ENCODE measurements around the gene GLS. TPM values are rescaled to one million over a fixed set of nuclear protein-coding genes. Genes with fewer than 3 reads are reported as not detected.
A peak's percentile ranks its signal among the peaks of the same experiment; 100 is the strongest.
"Not testable (repeated sequence)": the region's sequence is repeated elsewhere in the genome, so short reads cannot be mapped to it uniquely, and the experiment has no call there.

GLS gene
- total RNA-seq: 110 and 122 TPM in 2 replicates

DNA sequence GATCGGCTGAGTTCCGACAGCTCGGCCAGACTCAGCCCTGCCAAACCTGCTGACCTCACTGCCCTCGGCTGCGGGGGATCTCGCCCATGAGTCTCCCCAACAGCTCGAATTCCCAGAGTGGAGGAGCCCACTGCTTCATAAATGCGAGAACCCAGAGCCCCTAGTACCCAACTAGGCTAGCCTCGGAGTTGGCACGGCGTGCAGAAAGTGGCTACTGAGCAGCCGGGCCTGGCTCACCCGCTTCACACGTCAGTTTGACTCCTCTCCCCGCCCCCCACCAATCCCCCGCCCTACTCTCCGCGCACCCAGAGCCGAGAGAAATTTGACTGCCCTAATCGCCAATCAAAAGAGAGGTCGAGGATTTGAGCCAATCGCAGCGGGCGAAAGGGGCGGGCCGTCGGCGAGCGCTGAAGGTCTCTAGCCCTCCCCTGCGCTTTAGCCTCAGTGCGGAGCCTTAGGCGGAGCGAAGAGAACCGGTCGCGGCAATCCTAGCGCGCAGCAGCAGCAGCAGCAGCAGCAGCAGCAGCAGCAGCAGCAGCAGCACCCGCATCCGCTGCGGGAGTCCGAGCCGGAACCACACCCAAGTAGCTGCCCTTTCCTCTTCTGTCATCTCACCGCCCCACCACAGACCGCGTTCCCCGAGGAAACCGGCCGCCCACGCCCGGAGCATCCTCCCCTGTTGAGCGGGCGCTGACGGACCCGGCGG, at the start of gene GLS:
TSS of gene GLS (plus strand) at position 444 of the 706 bp plus-strand sequence. CDS start 264 bp downstream, outside the sequence.
- peak; percentile 78 for DNase-seq (ENCODE audit: extremely low read depth, low read depth, low spot score)

DNA sequence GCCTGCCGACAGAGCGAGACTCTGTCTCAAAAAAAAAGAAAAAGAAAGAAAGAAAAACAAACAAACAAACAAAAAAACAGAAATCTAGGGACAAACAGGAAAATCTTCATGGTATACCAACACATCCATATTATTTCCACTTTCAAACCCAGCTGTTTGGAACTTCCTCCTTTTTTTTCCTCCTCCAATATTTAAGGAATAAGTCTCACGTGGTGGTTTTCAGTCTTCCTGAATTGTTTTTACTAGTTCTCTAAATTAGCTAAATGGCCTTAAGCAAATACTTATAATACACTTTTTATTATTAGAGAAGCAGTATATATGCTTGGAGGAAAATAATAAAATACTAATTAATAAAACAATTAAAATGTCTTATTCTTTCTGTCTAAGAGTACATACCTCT, 48.7 kb upstream of the GLS start:
- no peak for DNase-seq (ENCODE audit: extremely low read depth, low read depth, low spot score)

DNA sequence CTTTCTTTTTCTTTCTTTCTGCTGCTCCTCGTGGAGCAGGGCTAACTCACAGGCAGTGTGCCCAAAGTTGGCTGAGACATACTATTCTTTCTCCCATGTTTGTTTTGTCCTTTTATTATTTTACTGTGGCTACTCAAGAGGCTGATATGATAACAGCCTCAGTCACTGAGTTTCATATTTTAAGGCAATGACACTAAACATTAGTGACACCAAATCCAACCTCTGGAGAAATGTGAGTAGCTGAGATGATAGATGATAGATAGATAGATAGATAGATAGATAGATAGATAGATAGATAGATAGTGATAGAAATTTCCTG, 45.8 kb upstream of the GLS start:
- DNase-seq (ENCODE audit: extremely low read depth, low read depth, low spot score): no peak

DNA sequence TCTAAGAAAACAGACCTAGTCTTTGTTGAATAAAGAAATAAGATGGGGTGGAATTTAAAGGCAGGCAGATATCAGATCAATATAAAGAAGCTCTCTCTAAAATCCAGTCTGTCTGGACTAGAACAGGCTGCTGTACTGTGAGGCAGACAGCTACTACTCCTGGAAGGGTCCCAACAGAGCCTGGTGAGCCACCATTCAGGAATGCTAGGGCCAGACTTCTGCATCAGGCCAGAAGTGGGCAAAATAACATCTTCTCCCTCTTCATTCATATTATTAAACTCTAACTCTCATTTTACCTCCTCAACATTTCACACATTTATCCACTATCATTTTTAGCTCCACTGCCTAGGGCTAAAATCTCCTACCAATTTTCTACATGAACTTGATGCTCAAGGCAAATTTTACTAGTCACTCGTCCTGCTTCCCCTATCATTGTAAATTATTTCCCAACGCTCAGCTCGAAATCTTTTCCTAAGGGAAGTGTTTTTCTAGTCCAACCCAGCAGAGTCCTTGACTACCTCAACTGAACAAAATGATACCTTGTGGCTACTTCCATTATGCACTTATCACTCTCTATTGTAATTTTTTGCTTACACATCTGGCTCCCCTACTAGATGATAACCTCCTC, 45.2 kb upstream of the GLS start:
- no peak for DNase-seq (ENCODE audit: extremely low read depth, low read depth, low spot score)

DNA sequence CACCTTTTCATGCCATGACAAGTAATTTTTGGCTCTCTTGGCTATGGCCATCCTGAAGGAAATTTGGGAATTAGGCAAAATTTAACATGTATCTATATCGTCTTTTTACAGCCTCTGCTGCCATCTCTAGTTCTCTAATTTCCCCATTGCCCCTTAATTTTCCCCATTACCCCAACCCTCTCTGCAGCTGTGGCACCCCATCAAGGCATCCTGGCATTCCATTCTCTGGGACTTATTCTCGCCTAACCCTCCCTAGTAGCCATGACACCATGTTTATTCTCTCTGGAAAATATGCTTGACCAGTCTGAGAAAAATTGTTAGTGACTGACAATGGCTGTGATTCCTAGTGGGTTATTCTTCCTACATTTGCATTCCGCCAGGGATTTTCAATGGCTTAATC, 43.9 kb upstream of the GLS start:
- no peak for DNase-seq (ENCODE audit: extremely low read depth, low read depth, low spot score)

DNA sequence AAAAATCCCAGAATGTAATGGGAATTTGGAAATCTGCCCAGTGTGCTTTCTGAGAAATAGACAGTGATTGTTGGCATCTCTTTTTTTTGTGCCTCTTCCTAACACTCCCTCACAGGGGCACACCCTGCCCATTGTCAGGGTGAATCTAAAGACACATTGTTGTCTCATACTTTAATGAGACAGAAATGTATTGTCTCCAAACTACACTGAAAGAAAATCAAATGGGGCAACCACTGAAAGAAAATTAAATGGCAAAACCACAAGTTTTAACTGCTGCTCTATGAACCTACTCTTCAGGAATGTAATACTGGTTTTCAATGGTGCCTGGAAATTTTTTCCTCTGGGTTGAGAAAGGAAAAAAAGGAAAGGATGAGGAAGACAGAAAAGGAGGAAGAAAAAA, 43.2 kb upstream of the GLS start:
- DNase-seq (ENCODE audit: extremely low read depth, low read depth, low spot score): no peak

DNA sequence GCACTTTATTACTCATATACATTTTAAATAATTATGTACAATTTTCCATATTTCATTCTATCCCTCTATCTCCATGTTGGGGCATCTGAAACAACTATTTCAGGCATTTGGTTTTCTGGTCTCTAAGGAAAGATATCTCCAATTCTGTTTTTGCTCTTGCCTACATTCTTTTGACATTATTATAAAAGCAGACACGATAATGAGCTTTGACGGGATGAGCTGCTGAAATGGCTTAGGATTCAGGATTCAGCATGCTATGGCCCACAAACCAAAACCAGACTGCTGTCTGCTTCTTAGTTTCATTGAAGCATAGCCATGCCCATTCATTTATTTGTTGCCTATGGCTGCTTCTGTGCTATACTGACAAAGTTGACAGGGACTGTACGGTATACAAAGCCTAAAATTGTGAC, 42.7 kb upstream of the GLS start:
- no peak for DNase-seq (ENCODE audit: extremely low read depth, low read depth, low spot score)

DNA sequence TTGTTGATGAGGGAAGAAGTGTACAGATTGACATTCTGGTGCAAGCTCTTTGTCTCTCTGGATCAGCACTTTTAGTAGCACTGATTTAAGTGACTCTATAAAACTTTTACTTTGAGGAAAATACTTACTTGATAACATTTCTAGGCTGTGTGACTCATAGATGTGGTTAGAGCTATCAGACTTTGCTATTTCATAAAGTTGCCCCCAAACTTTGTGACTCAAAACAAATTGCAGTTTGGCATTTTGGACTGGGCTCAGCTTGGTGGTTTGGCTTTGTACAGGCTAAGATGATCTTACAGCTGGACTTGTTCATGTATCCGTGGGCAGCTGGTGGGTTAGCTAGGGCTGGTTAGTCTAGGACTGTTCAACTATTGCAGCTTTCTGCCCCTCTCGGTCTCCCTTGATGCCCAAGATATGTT, 42.1 kb upstream of the GLS start:
- DNase-seq (ENCODE audit: extremely low read depth, low read depth, low spot score): no peak

DNA sequence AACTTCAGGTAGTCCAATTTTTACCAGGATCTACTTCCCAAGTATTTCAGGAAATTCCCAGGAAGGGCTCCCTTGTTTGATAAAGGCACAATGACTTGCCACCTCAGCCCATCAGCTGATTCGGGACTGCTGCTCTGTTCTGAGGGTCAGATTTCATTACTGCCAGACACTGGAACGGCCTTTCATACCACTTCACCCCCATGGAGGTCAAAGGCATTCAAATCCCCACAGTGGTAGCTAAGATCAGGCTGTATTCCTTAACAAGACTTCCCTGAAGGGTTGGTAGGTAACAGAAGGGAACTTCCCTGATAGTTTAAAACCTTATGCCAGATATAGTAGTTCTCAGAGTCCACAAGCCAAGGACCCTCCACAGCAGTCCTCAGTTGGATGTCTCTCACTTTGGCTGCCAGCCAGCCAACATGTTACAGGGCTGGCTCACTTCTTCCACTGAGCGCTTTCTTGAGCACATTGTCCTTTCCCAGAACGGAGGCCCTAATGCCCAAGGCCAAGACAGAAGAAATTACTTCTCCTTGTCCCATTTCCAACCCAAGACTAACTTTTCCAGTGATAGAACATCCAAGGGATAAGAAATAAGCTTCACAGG, 40.0 kb upstream of the GLS start:
- DNase-seq (ENCODE audit: extremely low read depth, low read depth, low spot score): no peak

DNA sequence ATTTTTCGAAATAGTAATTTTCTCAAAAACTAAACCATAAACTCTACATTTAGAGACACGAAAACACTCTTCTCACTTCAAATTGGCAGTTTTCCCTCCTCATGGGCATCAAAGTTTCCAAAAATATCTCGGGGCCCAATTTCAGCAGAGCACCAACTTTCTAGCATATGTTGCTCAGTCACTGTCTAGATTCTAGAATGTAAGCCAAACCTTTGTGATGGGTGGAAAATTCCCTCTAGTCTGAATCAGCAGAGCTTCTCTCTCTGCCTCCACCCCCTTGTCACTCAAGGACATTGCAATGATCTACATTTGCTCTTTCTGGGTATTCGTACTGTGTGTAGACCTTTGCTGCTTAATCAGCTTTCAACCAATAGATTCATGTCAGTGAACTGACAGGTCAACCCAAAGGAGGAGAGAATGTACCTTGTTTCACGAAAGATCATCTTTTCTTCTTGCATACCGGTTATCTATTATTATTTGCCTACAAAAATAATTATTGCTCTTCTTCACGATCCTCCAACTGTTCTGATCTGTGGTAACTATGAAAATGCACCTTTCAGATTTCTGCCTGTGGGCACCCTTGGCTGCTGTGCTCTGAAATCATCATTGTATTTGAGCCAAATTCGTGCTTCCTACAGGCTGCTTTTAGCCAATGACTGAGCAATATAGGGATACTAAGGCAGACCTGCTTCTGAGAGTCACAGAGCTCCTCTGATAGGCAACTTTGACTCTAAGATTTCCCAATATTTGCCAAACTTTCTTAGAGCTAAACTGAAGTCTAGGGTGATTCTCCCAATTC, 38.7 kb upstream of the GLS start:
- no peak for DNase-seq (ENCODE audit: extremely low read depth, low read depth, low spot score)

DNA sequence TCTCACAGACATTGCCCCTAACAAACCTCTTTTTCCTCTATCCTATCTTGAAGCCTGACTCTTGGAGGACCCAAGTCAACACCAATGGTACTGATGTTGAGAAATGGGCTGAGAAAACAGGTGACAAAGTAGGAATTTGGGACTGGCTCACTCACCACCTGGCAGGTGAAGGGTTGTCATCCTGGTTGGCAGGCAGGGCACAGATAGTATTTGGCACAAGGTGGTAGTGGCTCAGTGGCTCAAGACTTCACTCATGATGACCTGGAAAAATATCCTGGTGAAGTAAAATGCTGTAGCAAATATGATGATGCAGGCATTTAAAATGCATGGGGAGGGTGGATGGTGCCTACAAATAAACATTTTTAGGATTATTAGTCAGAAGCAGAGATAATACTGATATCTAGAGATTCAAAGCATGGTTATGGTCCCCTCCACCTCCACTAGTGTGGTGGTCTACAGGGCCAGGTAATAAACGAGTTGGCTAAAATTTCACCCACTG, 38.0 kb upstream of the GLS start:
- no peak for DNase-seq (ENCODE audit: extremely low read depth, low read depth, low spot score)

DNA sequence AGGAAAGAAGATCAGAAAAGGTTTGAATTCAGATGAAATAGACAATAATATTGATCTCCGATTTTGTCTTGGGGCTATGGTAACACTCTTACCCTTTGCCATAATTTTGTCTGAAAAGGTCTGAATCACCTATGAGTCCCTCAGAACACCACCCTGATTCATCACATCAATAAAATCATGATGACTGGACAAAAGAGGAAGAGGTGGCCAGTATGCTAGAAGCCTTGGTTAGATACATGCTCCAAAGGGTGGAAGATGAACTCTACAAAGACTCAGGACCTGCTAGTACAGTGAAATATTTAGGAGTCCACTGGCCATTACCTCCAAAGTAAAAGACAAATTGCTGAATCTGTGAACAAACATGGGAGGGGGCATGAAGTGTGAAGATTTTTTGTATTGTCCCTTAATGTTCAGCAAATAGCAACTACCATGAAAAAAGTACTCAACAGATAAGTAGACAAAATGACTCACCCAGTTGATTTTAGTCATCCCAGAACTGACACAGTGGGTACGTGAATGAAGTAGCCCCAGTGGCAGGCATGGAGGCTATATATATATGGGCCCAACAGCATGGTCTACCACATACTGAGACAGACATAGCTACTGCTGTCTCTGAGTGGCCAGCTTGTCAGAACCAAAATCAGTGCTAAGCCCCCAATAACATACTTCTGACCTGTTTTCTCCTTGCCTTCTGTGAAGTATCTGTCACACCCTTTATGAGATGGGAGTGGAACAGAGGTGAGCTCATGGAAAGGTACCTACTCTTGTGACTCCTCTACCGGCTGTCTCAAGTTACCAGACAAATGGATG, 36.5 kb upstream of the GLS start:
- no peak for DNase-seq (ENCODE audit: extremely low read depth, low read depth, low spot score)

DNA sequence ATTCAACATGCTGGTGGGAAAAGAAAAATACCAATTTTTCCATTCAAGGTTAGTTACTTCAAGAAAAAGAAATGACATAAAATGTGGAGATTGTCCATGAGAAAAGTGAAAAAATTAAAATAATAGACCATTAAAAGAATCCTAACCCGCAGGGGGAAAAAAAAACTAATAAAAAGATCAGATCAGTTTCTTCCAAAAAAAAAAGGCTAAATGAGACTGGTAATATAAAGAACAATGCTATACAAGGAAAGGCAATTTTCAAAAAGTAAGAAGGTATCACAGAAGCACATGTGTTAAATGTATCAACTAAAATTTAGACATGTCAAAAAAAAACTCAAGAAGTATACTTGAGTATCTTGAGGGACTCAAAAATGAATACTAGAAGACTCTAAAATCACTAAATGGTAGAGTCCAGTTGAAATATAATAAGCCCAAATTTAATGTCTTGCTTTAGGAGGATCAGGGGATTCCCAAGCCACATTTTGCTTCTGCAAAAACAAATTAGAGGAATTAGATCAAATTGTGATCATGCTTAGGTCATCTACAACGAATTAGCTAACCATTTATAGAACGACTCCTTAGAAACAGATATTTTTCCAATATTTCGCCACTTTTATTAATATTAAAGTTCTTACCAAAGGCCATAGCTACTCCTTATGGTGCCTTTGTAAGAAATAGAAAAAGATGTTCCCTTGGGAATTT, 35.8 kb upstream of the GLS start:
- DNase-seq (ENCODE audit: extremely low read depth, low read depth, low spot score): no peak

DNA sequence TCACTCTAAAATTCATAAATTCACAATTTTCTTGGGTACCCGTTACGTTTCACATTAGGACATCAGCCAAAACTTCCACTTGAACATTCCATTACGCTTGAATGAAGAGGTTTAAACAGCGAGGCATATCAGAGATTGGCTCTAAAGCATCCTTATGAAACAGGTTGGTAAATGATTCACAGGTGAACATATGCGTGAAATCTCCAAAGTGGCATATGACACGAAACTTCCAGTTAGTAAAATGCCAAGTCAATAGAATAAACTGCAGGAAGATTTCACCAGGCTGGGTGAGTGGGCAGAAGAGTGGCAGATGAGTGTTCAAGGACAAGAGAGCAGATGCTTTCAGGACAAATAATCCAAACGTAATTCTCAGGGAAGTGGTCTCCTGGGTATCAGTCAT, 33.9 kb upstream of the GLS start:
- no peak for DNase-seq (ENCODE audit: extremely low read depth, low read depth, low spot score)

DNA sequence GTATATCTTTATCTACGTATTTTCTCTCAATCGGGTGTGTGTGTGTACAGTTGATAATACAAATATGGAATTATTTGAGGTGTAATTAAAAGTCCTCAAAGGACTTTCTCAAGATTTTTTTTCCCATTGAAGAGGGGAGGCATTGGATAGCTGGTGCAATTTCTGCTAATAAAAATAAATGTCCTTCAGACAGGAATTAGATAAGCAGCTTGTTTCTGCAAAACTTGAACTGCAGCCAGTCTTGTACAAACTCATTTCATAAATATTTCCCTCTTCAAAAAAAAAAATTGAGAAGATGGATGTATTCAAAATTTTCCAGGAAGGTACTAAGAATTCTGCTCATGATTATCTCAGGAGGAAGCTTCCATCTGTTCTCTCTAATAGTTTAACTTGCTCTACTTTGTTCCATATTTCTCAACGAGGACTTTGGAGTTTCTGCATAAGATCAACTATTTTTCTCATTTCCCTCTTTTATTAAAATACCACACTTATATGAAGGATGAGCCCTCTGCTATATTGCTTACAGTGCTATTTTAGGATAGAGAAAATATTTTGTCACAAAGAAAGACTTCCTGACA, 33.0 kb upstream of the GLS start:
- no peak for DNase-seq (ENCODE audit: extremely low read depth, low read depth, low spot score)

DNA sequence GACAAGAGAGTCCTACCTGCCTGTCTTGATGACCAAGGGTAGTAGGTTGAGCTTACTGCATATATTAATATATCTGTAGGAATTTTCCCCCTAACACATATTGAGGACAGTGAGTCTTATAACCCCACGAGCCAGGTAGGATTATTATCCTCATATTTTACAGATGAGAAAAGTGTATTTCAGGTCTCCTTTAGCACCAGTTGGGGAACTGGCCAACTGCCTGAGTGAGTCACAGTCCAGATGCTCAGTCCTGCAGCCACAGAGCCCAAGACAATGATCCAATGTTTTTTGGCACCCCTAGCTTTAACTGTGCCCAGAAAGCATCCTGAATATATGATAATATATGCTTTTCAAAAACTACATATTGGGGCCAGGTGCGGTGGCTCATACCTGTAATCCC, 30.8 kb upstream of the GLS start:
- DNase-seq (ENCODE audit: extremely low read depth, low read depth, low spot score): no peak

DNA sequence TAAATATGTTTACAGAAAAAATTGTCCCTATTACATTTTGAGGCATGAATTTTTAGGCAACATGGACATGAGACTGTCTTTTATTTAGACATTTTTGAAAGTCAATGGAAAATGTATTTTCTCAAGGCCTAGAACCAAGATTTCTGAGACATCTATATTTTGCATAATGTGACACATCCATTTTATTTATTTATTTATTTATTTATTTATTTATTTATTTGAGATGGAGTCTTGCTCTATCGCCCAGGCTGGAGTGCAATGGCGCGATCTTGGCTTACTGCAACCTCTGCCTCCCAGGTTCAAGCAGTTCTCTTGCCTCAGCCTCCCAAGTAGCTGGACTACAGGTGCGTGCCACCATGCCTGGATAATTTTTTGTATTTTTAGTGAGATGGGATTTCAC, 27.6 kb upstream of the GLS start:
- not testable (repeated sequence) for DNase-seq (ENCODE audit: extremely low read depth, low read depth, low spot score)

DNA sequence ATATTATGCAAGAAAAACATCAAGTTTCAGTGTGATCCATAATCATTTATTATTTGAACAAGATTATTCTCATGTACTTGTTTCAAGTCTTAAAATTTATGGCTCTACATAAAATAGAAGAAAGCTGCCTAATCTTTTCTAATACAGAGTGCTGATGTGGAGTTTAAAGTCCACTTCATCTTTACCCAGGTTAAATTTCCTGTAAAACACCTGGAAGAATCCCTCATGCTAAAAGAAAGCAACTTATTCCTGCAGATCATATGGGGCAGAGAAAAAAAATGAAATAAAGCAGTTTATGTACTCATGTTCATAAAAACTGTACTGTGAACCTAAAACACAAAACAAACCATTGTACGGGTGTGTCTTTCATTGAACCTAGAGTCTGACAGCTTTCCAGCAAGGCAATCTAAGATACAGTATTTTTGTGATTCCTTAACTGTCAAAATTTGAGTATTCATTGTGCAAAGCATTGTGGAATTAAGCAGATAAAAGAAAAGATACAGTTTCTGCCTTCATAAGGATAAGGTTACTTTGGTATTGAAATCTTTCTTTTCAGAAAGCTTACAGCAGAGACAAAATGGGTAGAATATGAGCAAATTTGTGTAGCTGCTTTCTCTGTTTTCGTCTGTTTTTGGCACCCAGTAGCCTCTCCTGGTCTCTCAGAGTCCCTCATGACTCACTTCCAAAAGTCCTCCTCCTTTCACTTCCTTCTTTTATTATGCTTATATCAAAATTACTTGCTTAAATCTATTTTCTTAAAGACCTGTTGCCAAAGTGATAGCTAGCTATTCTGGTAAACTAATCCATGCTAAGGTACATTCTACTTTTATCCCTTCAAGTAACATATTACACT, 26.9 kb upstream of the GLS start:
- no peak for DNase-seq (ENCODE audit: extremely low read depth, low read depth, low spot score)

DNA sequence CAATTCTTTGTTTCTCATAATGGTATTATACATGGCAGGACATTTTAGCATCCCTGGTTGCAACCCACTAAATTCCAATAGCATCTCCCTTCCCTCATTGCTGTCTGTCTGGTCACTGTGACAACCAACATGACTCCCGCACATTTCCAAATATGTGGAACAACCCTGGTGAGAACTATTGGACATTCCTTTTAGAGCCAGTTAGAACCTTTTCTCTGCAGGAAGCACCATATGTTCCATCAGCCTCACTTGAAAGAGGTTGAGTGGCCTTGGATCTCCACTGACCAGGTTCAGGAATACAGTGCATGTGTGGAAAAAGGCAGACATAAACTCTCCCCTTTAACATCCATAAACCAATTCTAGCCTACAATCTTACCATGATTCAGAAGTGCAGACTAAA, 25.9 kb upstream of the GLS start:
- no peak for DNase-seq (ENCODE audit: extremely low read depth, low read depth, low spot score)
